ENCODE measurements around the gene EXOSC2. TPM values are rescaled to one million over a fixed set of nuclear protein-coding genes. Genes with fewer than 3 reads are reported as not detected.

The EXOSC2 gene
- total RNA-seq, 2 experiments from 2014 or later, result 65.0 to 89.9 TPM

DNA sequence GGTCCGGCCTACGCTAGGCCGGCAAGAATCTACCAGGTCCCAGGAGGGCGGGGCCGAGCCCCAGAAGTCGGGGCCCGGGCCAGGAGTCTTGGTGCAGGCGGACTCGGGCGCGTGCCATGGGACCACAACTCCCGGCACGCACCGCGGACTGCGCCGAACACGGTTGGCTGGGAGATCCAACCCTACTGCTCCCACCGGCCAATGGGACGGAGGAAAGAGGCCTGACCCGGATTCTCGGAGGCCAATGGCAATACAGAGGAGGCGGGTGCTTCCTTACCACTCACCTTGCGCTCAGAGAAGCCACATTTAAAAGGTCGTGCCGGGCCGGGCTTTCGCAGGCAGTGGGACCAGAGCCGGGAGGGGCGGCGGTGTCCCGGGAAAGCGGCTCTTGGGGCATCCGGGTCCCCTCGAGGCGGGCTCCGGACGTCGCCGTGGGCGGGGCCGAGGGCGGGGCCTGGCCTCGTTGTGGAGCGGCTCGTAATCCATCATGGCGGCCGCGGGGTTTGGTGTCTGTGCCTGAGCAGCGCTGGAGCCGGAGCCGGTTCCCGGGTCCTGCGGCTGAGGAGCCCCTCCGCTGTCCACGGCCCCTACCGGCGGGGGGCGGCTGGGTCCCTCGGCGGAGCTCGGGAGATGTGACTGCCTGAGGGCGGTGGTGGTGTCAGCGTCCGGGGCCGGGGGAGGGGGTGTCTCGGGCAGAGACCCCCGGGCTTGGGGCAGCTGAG, 19.1 kb downstream of the EXOSC2 start:
- POLR2A ChIA-PET, result interaction anchor here (1.6 kb wide), 1 partner anchor 11 kb away, joined by 3 read pairs; no protein-coding TSS in a partner anchor
- TF ChIP-seq EZH2phosphoT487 (IDR thresholded peaks at IDR 0.05; ENCODE audit: borderline replicate concordance, low read depth, low read length), result no peak
- TF ChIP-seq, protein P1, sequence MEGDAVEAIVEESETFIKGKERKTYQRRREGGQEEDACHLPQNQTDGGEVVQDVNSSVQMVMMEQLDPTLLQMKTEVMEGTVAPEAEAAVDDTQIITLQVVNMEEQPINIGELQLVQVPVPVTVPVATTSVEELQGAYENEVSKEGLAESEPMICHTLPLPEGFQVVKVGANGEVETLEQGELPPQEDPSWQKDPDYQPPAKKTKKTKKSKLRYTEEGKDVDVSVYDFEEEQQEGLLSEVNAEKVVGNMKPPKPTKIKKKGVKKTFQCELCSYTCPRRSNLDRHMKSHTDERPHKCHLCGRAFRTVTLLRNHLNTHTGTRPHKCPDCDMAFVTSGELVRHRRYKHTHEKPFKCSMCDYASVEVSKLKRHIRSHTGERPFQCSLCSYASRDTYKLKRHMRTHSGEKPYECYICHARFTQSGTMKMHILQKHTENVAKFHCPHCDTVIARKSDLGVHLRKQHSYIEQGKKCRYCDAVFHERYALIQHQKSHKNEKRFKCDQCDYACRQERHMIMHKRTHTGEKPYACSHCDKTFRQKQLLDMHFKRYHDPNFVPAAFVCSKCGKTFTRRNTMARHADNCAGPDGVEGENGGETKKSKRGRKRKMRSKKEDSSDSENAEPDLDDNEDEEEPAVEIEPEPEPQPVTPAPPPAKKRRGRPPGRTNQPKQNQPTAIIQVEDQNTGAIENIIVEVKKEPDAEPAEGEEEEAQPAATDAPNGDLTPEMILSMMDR (conservative IDR thresholded peaks at IDR 0.05; ENCODE audit: low read length), result no peak
- Histone ChIP-seq H2AFZ (ENCODE audit: low read length) (peak overlapping the region; percentile 54), H3K4me1 (ENCODE audit: insufficient read depth, low read length, poor library complexity, severe bottlenecking) (peaks cover 25% of the 10 kb centered on the region), H3K9me3 (ENCODE audit: low read length) (no peaks in the 10 kb centered on the region), H4K20me1 (ENCODE audit: insufficient read depth, low read length) (peaks cover 15% of the 10 kb centered on the region; the same call in 1 of the 2 replicates), H3K79me2 (ENCODE audit: insufficient read depth, low read depth, low read length) (peaks cover 31% of the 10 kb centered on the region), H3K4me2 (ENCODE audit: low read length) (peak overlapping the region; percentile 97), H3K9me2 (ENCODE audit: insufficient read depth, low read length) (no peaks in the 10 kb centered on the region), H3K36me3 (ENCODE audit: insufficient read depth, low read length) (peaks cover 6% of the 10 kb centered on the region; the same call in 1 of the 2 replicates), H3K4me3 (ENCODE audit: low read depth, low read length, poor library complexity, severe bottlenecking) (peak overlapping the region; percentile 81), H3K27ac (ENCODE audit: low read depth, low read length, poor library complexity, severe bottlenecking) (peak overlapping the region; percentile 72)
- DNase-seq (ENCODE audit: low spot score), result peak; percentile 97
- CTCF ChIA-PET (ENCODE audit: unreplicated experiment), result interaction anchor here (0.6 kb wide), 4 partner anchors 19 to 362 kb away, joined by 3 to 5 read pairs (median 4); no protein-coding TSS in a partner anchor
- intact Hi-C loops (cut with micrococcal nuclease; ENCODE audit: unreplicated experiment), result loop anchor here (2.0 to 10.0 kb wide), 3 partner anchors 150 to 332 kb away; no protein-coding TSS in a partner anchor
- BruUV-seq (replicated peaks), result no TSS peak

DNA sequence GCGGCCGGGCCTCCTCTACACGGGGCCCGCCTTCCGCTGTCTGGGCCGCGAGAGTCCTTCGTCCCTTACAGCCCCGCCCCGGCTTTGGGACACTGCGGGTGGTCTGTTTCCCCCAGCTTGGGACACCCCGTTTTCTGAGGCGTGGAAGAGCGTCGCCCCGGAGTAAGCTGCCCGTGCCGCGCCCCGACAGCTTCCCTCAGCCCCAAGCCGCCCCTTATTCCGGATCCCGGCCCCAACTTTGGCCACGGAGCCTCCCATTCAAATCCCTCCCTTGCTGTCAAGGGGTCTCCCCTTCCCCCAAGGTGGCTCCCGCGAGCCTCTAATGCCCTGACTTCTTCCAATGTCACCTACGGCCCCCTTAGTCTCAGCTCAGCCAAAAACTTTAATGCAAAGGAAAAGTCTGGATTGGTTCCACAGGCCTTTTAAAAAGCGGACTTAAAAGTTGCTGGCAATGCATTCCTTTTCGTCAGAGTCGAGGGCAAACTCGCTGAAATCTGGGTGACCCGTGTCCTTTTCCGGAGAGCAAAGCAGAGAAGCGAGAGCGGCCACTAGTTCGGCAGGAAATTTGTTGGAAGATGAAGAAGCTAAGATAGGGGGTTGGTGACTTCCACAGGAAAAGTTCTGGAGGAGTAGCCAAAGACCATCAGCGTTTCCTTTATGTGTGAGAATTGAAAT, 19.8 kb downstream of the EXOSC2 start:
- intact Hi-C loops (cut with micrococcal nuclease; ENCODE audit: unreplicated experiment), result loop anchor here (2.0 to 10.0 kb wide), 3 partner anchors 149 to 331 kb away; no protein-coding TSS in a partner anchor
- no TSS peak for BruUV-seq (replicated peaks)
- peak overlapping the region; percentile 97 for H3K4me2 ChIP-seq (ENCODE audit: low read length)
- DNase-seq (ENCODE audit: low spot score), result peak; percentile 18
- H3K36me3 ChIP-seq (ENCODE audit: insufficient read depth, low read length), result no peaks in the 10 kb centered on the region
- no peaks in the 10 kb centered on the region for H3K9me2 ChIP-seq (ENCODE audit: insufficient read depth, low read length)
- peaks cover 25% of the 10 kb centered on the region for H3K4me1 ChIP-seq (ENCODE audit: insufficient read depth, low read length, poor library complexity, severe bottlenecking)
- ChIA-PET POLR2A (interaction anchor here (0.6 to 1.6 kb wide), 3 partner anchors 12 to 31 kb away, joined by 3 read pairs; no protein-coding TSS in a partner anchor), CTCF (ENCODE audit: unreplicated experiment) (interaction anchor here (0.6 kb wide), 2 partner anchors 53 to 362 kb away, joined by 3 to 5 read pairs; no protein-coding TSS in a partner anchor)
- peak overlapping the region; percentile 54; the same call in 1 of the 2 replicates for H2AFZ ChIP-seq (ENCODE audit: low read length)
- peaks cover 15% of the 10 kb centered on the region; the same call in 1 of the 2 replicates for H4K20me1 ChIP-seq (ENCODE audit: insufficient read depth, low read length)
- H3K4me3 ChIP-seq (ENCODE audit: low read depth, low read length, poor library complexity, severe bottlenecking), result peak overlapping the region; percentile 81
- no peaks in the 10 kb centered on the region for H3K9me3 ChIP-seq (ENCODE audit: low read length)
- H3K27ac ChIP-seq (ENCODE audit: low read depth, low read length, poor library complexity, severe bottlenecking), result peak overlapping the region; percentile 72
- TF ChIP-seq, protein P1 (conservative IDR thresholded peaks at IDR 0.05; ENCODE audit: low read length), result no peak; the same call in 1 of the 2 replicates
- TF ChIP-seq EZH2phosphoT487 (IDR thresholded peaks at IDR 0.05; ENCODE audit: borderline replicate concordance, low read depth, low read length), result no peak
- H3K79me2 ChIP-seq (ENCODE audit: insufficient read depth, low read depth, low read length), result peaks cover 31% of the 10 kb centered on the region

All from OCI-LY7 (cell line).